WTC11 (cell line): ENCODE measurements around the gene ATF6B. TPM values are rescaled to one million over a fixed set of nuclear protein-coding genes. Genes with fewer than 3 reads are reported as not detected.

Experiments
- ATAC-seq: fragments of 200-7000 bp; cut with Tn5 transposase; 2 replicates; pipeline ENCODE4 v1.10.0; 2021; ENCODE audit warnings: mild to moderate bottlenecking, moderate library complexity
- CTCF ChIA-PET: fragments of 300-600 bp; sonication (Branson Sonifier 250); formaldehyde crosslinking; loops from one replicate; lab custom pipeline; 2021; ENCODE audit warnings: antibody characterized with exemption; lab: Charles Lee
- POLR2A ChIA-PET: fragments of 350-600 bp; sonication (Branson Sonifier 250); formaldehyde crosslinking; loops from one replicate; lab custom pipeline; 2021; ENCODE audit warnings: antibody characterized with exemption; lab: Charles Lee
- DNase-seq: peaks from one replicate; pipeline ENCODE4 v3.0.0; 2021; ENCODE audit warnings: low spot score
- H3K27ac Mint-ChIP-seq: 2 replicates; pipeline ENCODE4 v1.8.0; 2021; ENCODE audit warnings: mixed read lengths
- H3K27me3 Mint-ChIP-seq: 2 replicates; pipeline ENCODE4 v1.8.0; 2021; ENCODE audit warnings: low read depth, mild to moderate bottlenecking, moderate library complexity, mixed read lengths
- H3K36me3 Mint-ChIP-seq: 2 replicates; pipeline ENCODE4 v1.8.0; 2021; ENCODE audit warnings: mixed read lengths
- H3K4me1 Mint-ChIP-seq: 2 replicates; pipeline ENCODE4 v1.8.0; 2022; ENCODE audit warnings: mixed read lengths
- H3K4me3 Mint-ChIP-seq: 2 replicates; pipeline ENCODE4 v1.8.0; 2021; ENCODE audit warnings: mild to moderate bottlenecking, moderate library complexity, mixed read lengths
- H3K9me3 Mint-ChIP-seq: 2 replicates; pipeline ENCODE4 v1.8.0; 2021; ENCODE audit warnings: mixed read lengths
- CREB1 ChIP-seq: sonication (generic); formaldehyde crosslinking; IDR thresholded peaks from 2 replicates; pipeline ENCODE4 v1.8.0; 2023; ENCODE audit warnings: mild to moderate bottlenecking, missing genetic modification reagents
- ELF4 ChIP-seq: sonication (generic); formaldehyde crosslinking; IDR thresholded peaks from 2 replicates; pipeline ENCODE4 v1.8.1; 2022; ENCODE audit warnings: low read depth, mild to moderate bottlenecking, moderate library complexity, missing genetic modification reagents
- EMX1 ChIP-seq: fragments of 250-450 bp; sonication (Bioruptor Pico); IDR thresholded peaks from 2 replicates; pipeline ENCODE4 v1.8.0; 2021; ENCODE audit warnings: mild to moderate bottlenecking
- ETV6 ChIP-seq: sonication (generic); formaldehyde crosslinking; IDR thresholded peaks from 2 replicates; pipeline ENCODE4 v1.8.1; 2022; ENCODE audit warnings: mild to moderate bottlenecking, missing genetic modification reagents
- GABPB1 ChIP-seq: sonication (generic); formaldehyde crosslinking; IDR thresholded peaks from 2 replicates; pipeline ENCODE4 v1.8.1; 2023; ENCODE audit warnings: mild to moderate bottlenecking, missing genetic modification reagents
- GTF2I ChIP-seq: fragments of 250-450 bp; sonication (Bioruptor Pico); conservative IDR thresholded peaks from 2 replicates; pipeline ENCODE4 v1.4.0; 2021; ENCODE audit warnings: mild to moderate bottlenecking
- KAT7 ChIP-seq: sonication (generic); formaldehyde crosslinking; IDR thresholded peaks from 2 replicates; pipeline ENCODE4 v1.8.1; 2023; ENCODE audit warnings: missing genetic modification reagents, mild to moderate bottlenecking, borderline replicate concordance
- NFE2L1 ChIP-seq: sonication (generic); formaldehyde crosslinking; IDR thresholded peaks from 2 replicates; pipeline ENCODE4 v1.8.1; 2023; ENCODE audit warnings: missing genetic modification reagents
- NR1H2 ChIP-seq: sonication (generic); formaldehyde crosslinking; IDR thresholded peaks from 2 replicates; pipeline ENCODE4 v1.9.0; 2021; ENCODE audit warnings: mild to moderate bottlenecking, moderate library complexity, missing genetic modification reagents
- NR3C1 ChIP-seq: sonication (generic); formaldehyde crosslinking; conservative IDR thresholded peaks from 2 replicates; pipeline ENCODE4 v1.8.1; 2023; ENCODE audit warnings: low read depth, mild to moderate bottlenecking, missing genetic modification reagents
- SMAD4 ChIP-seq: sonication (generic); formaldehyde crosslinking; IDR thresholded peaks from 2 replicates; pipeline ENCODE4 v1.8.0; 2022; ENCODE audit warnings: mild to moderate bottlenecking, missing genetic modification reagents
- SP1 ChIP-seq: sonication (generic); formaldehyde crosslinking; conservative IDR thresholded peaks from 2 replicates; pipeline ENCODE4 v1.8.1; 2022; ENCODE audit warnings: missing genetic modification reagents
- ZNF121 ChIP-seq: sonication (generic); formaldehyde crosslinking; IDR thresholded peaks from 2 replicates; pipeline ENCODE4 v1.8.0; 2023; ENCODE audit warnings: missing genetic modification reagents
- ZNF232 ChIP-seq: sonication (generic); formaldehyde crosslinking; IDR thresholded peaks from 2 replicates; pipeline ENCODE4 v1.8.0; 2022; ENCODE audit warnings: mild to moderate bottlenecking, missing genetic modification reagents
- ZNF263 ChIP-seq: sonication (generic); formaldehyde crosslinking; IDR thresholded peaks from 2 replicates; pipeline ENCODE4 v1.8.1; 2022; ENCODE audit warnings: low read depth, mild to moderate bottlenecking, moderate library complexity, missing genetic modification reagents
- ZNF317 ChIP-seq: sonication (generic); formaldehyde crosslinking; IDR thresholded peaks from 2 replicates; pipeline ENCODE4 v1.8.1; 2023; ENCODE audit warnings: low read depth, mild to moderate bottlenecking, moderate library complexity, missing genetic modification reagents, borderline replicate concordance
- total RNA-seq: library from RNA; stranded (reverse); gene quantifications from 3 replicates; pipeline ENCODE4 v1.2.3, GENCODE V29; 2021
- TF ChIP-seq, protein P1 (sequence below): sonication (generic); formaldehyde crosslinking; IDR thresholded peaks from 2 replicates; pipeline ENCODE4 v1.8.0; 2022; ENCODE audit warnings: mild to moderate bottlenecking, missing genetic modification reagents
- TF ChIP-seq, protein P2 (sequence below): sonication (generic); formaldehyde crosslinking; IDR thresholded peaks from 2 replicates; pipeline ENCODE4 v1.8.1; 2022; ENCODE audit warnings: missing genetic modification reagents, borderline replicate concordance
- TF ChIP-seq, protein P3 (sequence below): sonication (generic); formaldehyde crosslinking; IDR thresholded peaks from 2 replicates; pipeline ENCODE4 v1.8.1; 2022; ENCODE audit warnings: low read depth, mild to moderate bottlenecking, moderate library complexity, missing genetic modification reagents, borderline replicate concordance
- TF ChIP-seq, protein P4 (sequence below): sonication (generic); formaldehyde crosslinking; IDR thresholded peaks from 2 replicates; pipeline ENCODE4 v1.8.1; 2023; ENCODE audit warnings: mild to moderate bottlenecking, missing genetic modification reagents
- TF ChIP-seq, protein P5 (sequence below): sonication (generic); formaldehyde crosslinking; IDR thresholded peaks from 2 replicates; pipeline ENCODE4 v1.8.0; 2022; ENCODE audit warnings: mild to moderate bottlenecking, missing genetic modification reagents
- TF ChIP-seq, protein P6 (sequence below): fragments of 250-450 bp; sonication (Bioruptor Pico); IDR thresholded peaks from 2 replicates; pipeline ENCODE4 v1.9.0; 2021; ENCODE audit warnings: moderate library complexity, mild to moderate bottlenecking, inconsistent platforms, borderline replicate concordance
- TF ChIP-seq, protein P7 (sequence below): fragments of 200-600 bp; IDR thresholded peaks from 2 replicates; pipeline ENCODE4 v1.8.0; 2022; ENCODE audit warnings: antibody characterized with exemption
- TF ChIP-seq, protein P8 (sequence below): sonication (generic); formaldehyde crosslinking; IDR thresholded peaks from 2 replicates; pipeline ENCODE4 v1.8.1; 2022; ENCODE audit warnings: mild to moderate bottlenecking, moderate library complexity, missing genetic modification reagents

The ATF6B gene
- total RNA-seq, 1 experiment from 2014 or later = 47.5 TPM

DNA sequence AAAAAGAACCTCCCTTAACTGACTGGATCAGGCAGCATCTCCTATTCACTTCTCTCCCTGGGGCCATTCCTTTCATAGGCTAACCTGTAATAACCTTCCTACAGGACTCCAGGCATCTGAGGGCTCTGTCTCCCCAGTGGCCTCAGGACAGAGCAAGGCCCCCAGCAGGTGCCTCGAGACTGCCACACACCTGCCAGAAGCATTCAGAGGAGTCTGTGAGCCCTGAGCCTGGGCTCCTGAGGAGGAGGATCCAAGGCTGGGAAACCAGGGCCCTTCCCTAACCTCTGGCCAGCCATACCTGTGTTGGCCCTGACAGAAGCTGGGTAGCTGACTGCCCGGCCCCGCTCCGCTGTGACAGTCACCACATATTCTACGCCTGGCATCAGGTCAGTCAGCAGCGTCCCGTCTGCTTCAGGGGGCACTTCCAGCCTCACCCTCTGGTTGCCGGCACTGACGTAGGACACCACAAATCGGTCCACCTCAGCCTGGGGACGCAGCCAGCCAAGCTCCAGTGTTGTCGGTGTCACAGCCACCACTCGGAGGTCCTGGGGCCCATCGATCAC, 39.5 kb downstream of the ATF6B start:
- POLR2A ChIA-PET = no interaction called here
- DNase-seq (no peak), ATAC-seq (no peak)
- TF ChIP-seq CREB1 (CRISPR knock-in tag) (no peak), SMAD4 (CRISPR knock-in tag) (no peak), SP1 (CRISPR knock-in tag) (no peak), EMX1 (CRISPR knock-in tag) (no peak), GTF2I (CRISPR knock-in tag) (no peak), GABPB1 (CRISPR knock-in tag) (no peak)
- TF ChIP-seq, protein P1, sequence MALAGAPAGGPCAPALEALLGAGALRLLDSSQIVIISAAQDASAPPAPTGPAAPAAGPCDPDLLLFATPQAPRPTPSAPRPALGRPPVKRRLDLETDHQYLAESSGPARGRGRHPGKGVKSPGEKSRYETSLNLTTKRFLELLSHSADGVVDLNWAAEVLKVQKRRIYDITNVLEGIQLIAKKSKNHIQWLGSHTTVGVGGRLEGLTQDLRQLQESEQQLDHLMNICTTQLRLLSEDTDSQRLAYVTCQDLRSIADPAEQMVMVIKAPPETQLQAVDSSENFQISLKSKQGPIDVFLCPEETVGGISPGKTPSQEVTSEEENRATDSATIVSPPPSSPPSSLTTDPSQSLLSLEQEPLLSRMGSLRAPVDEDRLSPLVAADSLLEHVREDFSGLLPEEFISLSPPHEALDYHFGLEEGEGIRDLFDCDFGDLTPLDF = no peak
- peaks cover 13% of the 10 kb centered on the region for H3K27me3 Mint-ChIP-seq
- H3K36me3 Mint-ChIP-seq = no peaks in the 10 kb centered on the region
- H3K4me1 Mint-ChIP-seq = peaks cover 16% of the 10 kb centered on the region
- no peaks in the 10 kb centered on the region for H3K9me3 Mint-ChIP-seq
- no peak overlapping the region for H3K27ac Mint-ChIP-seq
- CTCF ChIA-PET = interaction anchor here (0.6 to 3.3 kb wide), 15 partner anchors 8 to 322 kb away, joined by 3 to 38 read pairs (median 6); partner anchors contain the start of genes ATF6B and EGFL8
- H3K4me3 Mint-ChIP-seq = peak overlapping the region; percentile 53

DNA sequence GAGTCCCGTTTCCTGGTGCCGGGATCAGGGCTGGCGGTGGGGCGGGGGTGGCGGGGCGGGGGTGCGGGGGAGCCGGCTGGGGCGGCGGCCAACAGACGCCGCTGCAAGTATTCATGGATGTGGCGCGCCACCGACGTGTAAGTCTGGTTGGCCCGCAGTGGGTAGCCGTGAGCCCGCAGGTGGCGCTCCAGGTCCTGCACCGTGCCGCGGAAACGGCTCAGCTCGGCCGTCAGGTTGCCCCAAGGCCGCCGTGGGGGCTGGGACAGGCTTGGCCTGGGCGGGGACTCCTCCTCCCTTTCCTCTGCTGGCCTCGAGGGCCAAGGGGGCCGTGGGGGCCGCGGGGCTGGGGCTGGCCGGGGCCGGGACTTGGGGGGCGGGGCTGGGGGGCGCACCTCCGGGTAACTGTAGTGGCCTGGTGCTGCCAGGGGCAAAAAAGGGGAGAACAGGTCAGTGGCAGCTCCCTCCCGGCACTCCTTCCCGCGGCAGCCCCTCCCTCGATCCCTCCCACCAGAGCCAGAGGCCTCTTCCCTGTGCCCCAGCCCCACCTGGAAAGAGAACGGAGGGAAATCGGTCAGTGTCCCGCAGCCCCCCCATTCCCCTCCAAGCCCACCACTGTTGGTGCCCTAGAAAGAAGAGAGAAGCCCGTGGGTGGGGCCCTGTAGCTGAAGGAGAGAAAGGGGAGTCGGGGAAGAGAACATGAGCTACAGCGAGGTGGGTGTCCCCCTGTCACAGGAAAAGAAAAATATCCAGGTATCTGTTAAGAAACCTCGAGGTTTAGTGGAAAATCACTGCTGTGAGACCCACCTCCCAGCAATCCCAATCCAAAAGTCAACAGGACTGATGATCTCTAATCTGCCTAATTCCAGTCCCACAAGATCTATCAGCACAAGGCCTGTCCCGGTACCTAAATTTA, 40.2 kb downstream of the ATF6B start:
- H3K27ac Mint-ChIP-seq = no peak overlapping the region
- ChIA-PET CTCF (interaction anchor here (0.5 to 3.3 kb wide), 24 partner anchors 9 to 990 kb away, joined by 3 to 38 read pairs (median 4); partner anchors contain the start of genes ATF6B and EGFL8), POLR2A (no interaction called here)
- peaks cover 16% of the 10 kb centered on the region for H3K4me1 Mint-ChIP-seq
- TF ChIP-seq, protein P2, sequence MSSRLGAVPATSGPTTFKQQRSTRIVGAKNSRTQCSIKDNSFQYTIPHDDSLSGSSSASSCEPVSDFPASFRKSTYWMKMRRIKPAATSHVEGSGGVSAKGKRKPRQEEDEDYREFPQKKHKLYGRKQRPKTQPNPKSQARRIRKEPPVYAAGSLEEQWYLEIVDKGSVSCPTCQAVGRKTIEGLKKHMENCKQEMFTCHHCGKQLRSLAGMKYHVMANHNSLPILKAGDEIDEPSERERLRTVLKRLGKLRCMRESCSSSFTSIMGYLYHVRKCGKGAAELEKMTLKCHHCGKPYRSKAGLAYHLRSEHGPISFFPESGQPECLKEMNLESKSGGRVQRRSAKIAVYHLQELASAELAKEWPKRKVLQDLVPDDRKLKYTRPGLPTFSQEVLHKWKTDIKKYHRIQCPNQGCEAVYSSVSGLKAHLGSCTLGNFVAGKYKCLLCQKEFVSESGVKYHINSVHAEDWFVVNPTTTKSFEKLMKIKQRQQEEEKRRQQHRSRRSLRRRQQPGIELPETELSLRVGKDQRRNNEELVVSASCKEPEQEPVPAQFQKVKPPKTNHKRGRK (CRISPR knock-in tag) = no peak
- TF ChIP-seq ZNF121 (CRISPR knock-in tag) (no peak), KAT7 (CRISPR knock-in tag) (no peak), NR3C1 (no peak), ETV6 (CRISPR knock-in tag) (peak; percentile 9; the same call in 1 of the 2 replicates), ELF4 (CRISPR knock-in tag) (no peak), NR1H2 (no peak), NFE2L1 (no peak), ZNF232 (0 out of 2 replicates have a peak, but pooled peaks have one; percentile 30), ZNF263 (CRISPR knock-in tag) (no peak), ZNF317 (CRISPR knock-in tag) (no peak)
- TF ChIP-seq, protein P3, sequence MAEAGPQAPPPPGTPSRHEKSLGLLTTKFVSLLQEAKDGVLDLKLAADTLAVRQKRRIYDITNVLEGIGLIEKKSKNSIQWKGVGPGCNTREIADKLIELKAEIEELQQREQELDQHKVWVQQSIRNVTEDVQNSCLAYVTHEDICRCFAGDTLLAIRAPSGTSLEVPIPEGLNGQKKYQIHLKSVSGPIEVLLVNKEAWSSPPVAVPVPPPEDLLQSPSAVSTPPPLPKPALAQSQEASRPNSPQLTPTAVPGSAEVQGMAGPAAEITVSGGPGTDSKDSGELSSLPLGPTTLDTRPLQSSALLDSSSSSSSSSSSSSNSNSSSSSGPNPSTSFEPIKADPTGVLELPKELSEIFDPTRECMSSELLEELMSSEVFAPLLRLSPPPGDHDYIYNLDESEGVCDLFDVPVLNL (CRISPR knock-in tag) = no peak
- TF ChIP-seq, protein P4, sequence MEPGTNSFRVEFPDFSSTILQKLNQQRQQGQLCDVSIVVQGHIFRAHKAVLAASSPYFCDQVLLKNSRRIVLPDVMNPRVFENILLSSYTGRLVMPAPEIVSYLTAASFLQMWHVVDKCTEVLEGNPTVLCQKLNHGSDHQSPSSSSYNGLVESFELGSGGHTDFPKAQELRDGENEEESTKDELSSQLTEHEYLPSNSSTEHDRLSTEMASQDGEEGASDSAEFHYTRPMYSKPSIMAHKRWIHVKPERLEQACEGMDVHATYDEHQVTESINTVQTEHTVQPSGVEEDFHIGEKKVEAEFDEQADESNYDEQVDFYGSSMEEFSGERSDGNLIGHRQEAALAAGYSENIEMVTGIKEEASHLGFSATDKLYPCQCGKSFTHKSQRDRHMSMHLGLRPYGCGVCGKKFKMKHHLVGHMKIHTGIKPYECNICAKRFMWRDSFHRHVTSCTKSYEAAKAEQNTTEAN (CRISPR knock-in tag) = no peak
- TF ChIP-seq, protein P5, sequence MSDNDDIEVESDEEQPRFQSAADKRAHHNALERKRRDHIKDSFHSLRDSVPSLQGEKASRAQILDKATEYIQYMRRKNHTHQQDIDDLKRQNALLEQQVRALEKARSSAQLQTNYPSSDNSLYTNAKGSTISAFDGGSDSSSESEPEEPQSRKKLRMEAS (CRISPR knock-in tag) = no peak
- TF ChIP-seq, protein P6, sequence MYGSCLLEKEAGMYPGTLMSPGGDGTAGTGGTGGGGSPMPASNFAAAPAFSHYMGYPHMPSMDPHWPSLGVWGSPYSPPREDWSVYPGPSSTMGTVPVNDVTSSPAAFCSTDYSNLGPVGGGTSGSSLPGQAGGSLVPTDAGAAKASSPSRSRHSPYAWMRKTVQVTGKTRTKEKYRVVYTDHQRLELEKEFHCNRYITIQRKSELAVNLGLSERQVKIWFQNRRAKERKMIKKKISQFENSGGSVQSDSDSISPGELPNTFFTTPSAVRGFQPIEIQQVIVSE (CRISPR knock-in tag) = no peak
- TF ChIP-seq, protein P7, sequence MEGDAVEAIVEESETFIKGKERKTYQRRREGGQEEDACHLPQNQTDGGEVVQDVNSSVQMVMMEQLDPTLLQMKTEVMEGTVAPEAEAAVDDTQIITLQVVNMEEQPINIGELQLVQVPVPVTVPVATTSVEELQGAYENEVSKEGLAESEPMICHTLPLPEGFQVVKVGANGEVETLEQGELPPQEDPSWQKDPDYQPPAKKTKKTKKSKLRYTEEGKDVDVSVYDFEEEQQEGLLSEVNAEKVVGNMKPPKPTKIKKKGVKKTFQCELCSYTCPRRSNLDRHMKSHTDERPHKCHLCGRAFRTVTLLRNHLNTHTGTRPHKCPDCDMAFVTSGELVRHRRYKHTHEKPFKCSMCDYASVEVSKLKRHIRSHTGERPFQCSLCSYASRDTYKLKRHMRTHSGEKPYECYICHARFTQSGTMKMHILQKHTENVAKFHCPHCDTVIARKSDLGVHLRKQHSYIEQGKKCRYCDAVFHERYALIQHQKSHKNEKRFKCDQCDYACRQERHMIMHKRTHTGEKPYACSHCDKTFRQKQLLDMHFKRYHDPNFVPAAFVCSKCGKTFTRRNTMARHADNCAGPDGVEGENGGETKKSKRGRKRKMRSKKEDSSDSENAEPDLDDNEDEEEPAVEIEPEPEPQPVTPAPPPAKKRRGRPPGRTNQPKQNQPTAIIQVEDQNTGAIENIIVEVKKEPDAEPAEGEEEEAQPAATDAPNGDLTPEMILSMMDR = 0 out of 2 replicates have a peak, but pooled peaks have one; percentile 27
- TF ChIP-seq, protein P8, sequence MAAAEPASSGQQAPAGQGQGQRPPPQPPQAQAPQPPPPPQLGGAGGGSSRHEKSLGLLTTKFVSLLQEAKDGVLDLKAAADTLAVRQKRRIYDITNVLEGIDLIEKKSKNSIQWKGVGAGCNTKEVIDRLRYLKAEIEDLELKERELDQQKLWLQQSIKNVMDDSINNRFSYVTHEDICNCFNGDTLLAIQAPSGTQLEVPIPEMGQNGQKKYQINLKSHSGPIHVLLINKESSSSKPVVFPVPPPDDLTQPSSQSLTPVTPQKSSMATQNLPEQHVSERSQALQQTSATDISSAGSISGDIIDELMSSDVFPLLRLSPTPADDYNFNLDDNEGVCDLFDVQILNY (CRISPR knock-in tag) = no peak
- H3K4me3 Mint-ChIP-seq = peak overlapping the region; percentile 53
- ATAC-seq (peak; percentile 94), DNase-seq (peak; percentile 93)
- H3K27me3 Mint-ChIP-seq = peaks cover 13% of the 10 kb centered on the region
- no peaks in the 10 kb centered on the region for H3K36me3 Mint-ChIP-seq
- no peaks in the 10 kb centered on the region for H3K9me3 Mint-ChIP-seq
